ENCODE measurements around the gene ELK4.
A peak's percentile ranks its signal among the peaks of the same experiment; 100 is the strongest.
"Not testable (repeated sequence)": the region's sequence is repeated elsewhere in the genome, so short reads cannot be mapped to it uniquely, and the experiment has no call there.

Gene ELK4

DNA sequence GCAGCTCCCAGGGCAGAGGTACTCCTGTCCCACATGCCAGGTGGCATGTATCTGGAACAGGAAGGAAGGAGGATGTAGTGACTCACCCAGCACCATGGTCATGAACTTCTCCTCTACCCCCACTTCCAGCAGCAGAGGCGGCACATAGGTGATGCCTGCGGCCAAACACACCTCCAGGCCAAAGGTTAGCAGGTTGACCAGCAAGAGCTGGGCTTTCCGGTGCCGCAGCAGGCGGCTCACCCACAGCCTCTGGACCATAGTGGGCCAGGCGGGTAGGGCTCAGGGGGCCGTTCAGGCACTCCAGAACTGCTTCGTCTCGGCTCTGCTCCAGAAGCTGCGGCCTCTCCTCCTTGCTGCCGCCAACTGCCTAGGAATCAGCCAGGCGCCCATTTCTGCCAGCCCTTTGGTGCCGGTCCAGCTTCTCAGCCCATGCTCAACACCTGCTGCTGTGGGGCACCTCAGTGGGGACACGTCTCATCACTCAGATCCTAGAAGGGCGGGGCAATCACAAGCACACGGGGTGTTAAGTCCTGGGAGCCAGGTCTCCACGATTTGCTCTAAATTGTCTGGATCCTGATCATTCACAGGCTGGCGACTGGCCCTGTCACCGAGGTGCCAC is 32.7 kb upstream of the ELK4 start:
- no peak for DNase-seq (ENCODE audit: low read depth in 3 of 3, low spot score in 1 of 3)

DNA sequence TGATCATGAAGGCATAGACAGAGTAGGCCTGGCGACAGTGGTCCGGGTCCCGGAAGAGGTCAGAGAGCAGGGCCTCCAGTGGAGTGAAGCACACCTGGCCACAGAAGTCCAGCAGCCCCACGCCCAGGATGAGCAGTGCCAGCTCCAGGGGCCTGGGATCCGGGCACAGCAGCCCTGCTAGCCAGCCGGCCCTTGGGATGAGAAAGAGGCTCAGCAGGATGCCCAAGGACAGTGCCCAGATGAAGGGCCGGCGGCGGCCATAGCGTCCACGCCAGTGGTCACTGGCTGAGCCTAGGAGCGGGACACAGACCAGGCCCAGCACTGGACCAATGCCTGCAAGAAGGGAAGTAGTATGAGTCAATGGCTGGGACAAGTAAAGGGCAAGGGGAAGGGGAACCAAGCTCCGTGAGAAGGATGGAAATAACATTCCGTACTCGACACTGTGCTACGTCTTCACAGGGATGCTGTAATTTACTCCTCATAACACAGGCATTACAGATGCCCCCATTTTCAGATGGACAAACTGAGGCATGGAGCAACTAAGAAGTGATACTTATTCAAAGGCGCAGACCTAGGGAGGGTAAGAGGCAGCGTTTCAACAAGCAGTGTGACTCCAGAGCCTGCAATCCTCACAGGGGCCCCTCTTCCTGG is 31.6 kb upstream of the ELK4 start:
- no peak for DNase-seq (ENCODE audit: low read depth in 3 of 3, low spot score in 1 of 3)

DNA sequence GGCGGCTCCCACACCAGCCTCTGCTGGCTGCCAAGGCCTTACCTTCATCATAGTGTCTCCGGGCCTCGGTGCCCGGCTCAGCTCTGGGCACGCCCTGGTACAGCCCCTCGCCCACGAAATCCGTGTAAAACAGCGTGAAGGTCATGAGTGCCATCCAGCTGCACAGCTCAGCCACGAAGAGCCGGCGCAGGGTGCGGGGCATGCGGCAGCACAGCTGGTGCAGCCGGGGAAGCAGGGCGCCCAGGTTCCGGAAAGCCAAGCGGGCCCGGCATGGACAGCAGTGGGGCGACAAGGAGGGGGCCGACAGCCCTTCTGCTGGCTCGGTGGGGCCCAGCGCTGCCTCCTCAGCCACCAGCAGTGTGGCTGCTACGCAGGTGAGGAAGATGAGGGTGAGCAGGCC is 31.0 kb upstream of the ELK4 start:
- DNase-seq (ENCODE audit: low read depth in 3 of 3, low spot score in 1 of 3) = no peak

DNA sequence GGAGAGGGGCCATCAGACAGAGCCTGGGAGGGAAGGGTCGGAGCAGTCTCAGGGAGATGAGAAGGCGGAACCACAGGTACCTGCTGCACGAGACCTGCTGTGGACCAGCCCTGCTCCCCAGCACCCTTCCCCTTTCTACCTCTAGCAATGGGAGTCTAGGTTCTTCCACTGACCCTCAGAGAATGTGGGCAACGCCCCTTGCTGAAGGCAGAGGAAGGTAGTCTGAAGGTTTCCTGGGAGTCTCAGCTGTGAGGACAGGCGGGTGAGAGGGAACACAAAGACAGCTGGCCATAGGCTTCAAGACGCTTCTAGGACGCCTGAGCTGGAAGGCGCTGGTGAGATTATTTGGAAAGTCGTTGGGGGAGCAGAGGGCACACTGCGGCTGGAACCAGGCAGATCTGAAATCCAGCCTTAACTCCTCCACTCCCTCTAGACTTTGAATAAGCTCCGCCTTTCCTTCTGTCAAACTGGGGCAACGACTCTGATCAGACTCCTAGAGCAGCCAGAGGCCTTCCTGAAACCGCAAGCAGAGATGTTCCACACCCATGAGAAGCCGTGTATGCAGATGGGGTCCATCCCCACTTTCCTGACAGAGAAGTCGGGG is 30.4 kb upstream of the ELK4 start:
- no peak for DNase-seq (ENCODE audit: low read depth in 3 of 3, low spot score in 1 of 3)

DNA sequence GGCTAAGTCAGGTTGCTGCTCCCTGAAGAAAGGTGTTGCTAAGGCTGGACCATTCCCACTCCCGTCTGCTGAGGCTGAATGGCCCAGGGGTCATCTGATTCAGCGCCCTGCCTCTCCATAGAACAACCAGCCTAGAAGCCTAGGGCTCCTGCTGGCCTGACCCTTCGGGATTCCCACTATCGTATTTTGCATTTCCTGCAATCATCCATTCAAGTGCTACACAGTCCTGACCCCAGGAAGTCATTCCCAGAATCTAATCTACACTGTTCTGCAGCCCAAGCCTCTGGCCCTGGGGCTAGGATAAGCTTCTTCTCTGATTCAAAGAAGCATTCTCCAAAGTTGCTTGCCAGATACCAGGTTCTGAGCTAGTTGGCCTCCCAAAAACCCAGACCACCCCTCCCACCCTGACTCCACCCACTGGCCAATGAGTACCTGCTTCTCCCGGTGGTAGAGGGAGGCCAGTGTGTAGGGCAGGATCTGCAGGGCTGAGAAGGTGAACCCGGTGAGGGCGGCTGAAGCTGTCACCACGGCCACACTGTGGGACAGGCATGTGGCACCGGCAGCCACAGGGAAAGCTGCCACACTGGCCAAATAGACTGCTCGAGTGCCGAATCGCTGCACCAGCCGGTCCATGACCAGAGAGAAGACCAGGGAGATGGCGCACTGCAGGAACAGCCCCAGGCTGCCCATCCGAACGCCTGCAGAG is 29.8 kb upstream of the ELK4 start:
- no peak for DNase-seq (ENCODE audit: low read depth in 3 of 3, low spot score in 1 of 3)

DNA sequence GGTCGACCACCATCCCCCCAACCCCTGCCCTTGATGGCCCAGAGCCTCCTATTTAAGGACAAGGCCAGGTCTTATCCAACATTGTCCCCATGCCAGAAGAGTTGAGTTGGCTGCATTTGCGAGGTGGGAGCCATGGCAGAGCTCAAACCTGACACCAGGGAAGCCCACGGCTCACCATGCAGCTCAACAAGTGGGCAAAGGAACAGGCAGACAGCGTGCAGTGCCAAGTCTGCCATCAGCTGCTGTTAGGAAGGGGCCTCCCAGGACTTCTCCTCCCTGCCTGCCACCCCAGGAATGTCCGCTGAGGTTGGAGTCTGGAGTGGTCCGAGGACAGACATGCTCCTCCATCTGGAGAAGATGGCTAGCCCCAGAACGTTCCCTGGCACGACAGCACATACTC is 28.6 kb upstream of the ELK4 start:
- DNase-seq (ENCODE audit: low read depth in 3 of 3, low spot score in 1 of 3) = no peak

DNA sequence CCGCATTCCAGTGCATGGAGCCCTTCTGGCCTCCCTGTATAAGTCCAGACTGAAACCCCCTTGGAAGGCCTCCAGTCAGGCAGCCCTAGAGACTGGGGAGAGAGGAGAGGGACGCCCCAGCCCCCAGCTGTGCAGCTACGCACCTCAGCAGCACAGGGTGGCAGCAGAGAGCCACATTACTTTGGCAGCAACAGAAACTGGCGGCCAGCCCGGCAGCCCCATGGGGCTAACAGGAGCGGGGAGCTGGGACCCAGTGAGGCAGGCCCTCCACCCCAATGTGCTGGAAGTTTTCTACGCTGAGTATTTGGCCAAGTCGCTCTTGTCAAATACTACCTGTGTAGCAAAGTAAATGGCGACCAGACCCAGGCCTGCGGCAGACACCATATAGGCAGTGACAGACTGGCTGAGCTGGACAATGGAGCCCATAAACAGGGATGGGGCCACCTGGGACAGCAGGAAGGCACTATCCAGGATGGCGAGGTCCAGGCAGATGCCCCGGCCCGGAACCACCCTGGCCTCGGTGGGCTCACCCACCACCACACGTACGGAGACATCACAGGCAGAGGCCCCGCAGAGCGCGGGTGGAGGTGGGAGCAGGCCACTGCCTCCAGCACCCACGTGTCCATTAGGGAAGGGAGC is 27.3 kb upstream of the ELK4 start:
- DNase-seq (ENCODE audit: low read depth in 3 of 3, low spot score in 1 of 3) = peak; percentile 31 to 64 (median 53)

DNA sequence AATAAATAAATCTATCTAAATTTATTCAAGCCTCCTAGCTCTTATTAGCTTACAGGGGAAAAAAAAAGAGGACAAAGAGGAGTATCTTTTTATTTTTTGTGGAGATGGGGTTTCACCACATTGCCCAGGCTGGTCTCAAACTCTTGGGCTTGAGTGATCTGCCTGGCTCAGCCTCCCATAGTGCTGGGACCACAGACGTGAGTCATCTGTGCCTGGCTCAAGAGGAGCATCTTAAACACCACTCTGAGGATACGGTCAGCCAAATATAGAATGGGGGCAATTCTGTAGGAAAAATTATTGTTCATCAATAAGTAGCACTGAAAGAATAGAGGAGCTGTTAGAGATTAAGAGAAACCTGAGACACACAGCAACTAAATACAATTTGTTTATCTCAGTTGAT is 24.4 kb upstream of the ELK4 start:
- no peak for DNase-seq (ENCODE audit: low read depth in 3 of 3, low spot score in 1 of 3)

DNA sequence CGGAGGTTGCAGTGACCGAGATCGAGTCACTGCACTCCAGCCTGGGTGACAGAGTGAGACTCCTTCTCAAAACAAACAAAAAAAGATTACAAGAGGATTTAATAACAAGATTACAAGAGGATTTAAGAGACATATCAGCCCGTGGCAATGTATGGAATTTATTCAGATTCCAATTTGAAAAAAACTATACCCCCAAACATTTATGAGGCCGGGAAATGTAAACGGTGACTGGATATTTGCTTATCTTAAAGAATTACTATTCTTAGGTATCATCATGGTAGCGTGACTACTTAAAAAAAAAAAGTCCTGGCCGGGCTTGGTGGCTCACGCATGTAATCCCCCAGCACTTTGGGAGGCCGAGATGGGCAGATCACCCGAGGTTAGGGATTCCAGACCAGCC is 21.2 kb upstream of the ELK4 start:
- DNase-seq (ENCODE audit: low read depth in 3 of 3, low spot score in 1 of 3) = no peak

DNA sequence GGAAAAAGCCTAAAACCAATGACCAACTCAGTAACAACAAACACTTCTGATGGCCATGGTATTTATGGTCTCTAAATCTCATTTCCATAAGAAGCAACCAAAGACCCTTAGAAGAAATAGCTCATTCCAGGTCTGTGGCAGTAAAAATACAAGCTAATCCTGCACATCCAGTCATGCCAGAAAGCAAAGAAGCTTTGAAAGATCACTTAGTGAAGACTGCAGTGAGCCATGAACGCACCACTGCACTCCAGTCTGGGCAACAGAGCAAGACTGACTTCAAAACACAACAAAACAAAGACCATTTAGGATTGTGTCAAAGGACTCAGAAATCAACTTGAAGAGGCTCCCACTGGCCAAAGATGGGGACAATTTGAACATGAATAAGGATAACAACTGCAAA is 18.4 kb upstream of the ELK4 start:
- DNase-seq (ENCODE audit: low read depth in 3 of 3, low spot score in 1 of 3) = no peak

DNA sequence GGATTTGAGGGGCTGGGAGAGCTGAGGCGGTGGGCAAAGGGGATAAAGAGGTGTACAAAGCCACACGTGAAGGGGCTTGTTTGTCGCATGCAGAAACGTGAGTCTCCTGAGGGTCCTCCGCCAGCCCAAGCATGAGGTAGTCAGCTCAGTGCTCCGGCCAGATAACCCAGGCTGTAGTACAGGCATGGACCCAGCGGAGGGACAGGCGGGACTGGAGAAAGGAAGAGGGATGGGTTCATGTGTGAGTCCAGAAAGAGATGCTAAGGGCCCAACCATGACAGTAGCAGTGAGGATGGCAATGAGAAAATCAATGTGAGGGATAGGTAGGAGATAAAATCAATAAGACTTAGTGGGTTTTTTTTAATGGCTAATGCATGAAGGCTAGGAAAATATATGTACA is 13.7 kb upstream of the ELK4 start:
- no peak for DNase-seq (ENCODE audit: low read depth in 3 of 3, low spot score in 1 of 3)

DNA sequence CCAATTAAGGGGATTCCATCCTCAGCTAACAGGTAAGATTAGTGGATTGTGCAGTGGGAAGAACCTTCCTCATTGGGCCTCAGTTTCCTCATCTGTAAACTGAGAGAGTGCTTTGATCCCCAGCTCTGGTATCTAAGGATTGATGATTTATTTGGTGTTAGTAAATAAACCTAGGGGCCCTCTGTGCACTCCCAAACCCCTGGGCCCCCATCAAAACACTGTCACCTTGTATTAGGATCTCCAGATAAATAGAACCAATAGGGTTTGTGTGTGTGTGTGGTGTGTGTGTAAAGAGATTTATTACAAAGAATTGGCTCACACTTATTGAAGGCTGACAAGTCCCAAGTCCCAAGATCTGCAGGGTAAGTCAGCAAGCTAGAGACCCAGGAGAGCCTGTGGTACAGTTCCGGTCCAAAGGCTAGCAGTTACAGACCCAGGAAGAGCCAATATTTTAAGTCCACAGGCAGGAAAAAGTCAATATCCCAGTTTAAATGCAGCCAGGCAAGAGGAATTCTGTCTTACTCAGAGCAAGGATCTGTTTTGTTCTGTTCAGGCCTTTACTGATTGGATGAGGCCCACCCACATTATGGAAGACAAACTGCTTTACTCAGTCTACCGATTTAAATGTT is 11.0 kb upstream of the ELK4 start:
- no peak for DNase-seq (ENCODE audit: low read depth in 3 of 3, low spot score in 1 of 3)

DNA sequence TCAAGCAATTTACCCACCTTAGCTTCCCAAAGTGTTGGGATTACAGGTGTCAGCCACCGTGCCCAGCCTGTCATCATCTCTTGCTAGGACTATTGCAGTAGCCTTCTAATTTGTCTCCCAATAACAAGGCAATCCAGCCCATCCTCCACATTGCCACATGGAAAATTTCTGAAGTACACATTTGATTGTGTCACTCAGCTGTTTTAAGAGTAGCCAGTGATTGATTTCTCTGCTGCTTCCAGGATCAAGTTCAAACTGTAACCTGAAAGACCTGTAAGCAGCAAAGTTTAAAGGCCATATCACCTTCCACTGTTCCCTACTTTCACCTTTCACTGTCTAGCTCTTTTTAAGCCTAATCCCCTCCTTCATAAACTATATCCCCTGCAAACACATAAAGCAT is 7.8 kb upstream of the ELK4 start:
- no peak for DNase-seq (ENCODE audit: low read depth in 3 of 3, low spot score in 1 of 3)

DNA sequence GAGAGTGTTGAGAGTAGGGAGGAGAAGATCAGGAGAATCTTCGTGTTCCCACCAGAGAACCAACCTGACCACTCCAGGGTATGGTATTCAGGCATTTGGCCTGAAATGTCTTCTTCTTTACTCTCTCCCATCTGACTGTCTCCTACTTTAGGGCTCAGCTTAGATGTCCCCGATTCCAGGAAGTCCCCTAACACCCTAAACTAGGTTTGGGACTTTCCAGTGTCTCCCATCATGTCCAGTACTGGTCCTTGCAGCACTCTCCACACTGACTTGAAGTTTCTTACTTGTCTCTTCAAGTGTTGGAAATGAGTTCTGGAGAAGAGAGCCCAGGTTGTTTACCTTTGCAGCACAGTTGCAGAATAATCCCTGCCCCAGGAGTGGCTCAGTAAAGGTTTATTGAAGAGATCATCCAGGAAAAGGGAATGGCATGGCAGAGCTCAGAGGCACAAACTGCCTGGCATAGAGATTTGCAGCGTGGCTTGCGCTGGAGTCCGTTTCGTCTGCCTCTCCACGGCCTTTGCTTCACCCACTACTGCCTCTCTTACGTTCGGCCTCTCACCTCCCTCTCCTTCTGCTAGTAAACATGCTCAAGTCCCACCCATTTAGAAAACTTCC is 6.2 kb upstream of the ELK4 start:
- no peak for DNase-seq (ENCODE audit: low read depth in 3 of 3, low spot score in 1 of 3)

DNA sequence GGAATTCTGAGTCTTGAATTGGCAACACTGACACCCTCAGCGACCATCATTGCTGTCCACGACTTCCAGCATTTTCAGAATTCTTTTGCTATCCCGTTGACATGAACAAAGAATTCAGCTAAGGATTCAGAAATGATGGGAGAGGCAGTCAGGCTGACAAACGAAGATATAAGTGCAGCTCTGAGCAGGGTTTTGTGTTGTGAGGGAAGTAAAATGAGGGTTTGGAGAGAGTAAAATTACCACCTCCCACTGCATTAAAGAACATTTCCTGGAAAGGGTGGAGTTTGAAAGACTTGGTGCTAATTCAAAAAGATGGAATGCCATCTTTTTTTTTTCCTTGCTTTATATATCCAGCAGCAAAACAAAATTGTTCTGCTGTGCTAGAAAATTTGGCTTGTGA is 4.9 kb upstream of the ELK4 start:
- DNase-seq (ENCODE audit: low read depth in 3 of 3, low spot score in 1 of 3) = no peak

DNA sequence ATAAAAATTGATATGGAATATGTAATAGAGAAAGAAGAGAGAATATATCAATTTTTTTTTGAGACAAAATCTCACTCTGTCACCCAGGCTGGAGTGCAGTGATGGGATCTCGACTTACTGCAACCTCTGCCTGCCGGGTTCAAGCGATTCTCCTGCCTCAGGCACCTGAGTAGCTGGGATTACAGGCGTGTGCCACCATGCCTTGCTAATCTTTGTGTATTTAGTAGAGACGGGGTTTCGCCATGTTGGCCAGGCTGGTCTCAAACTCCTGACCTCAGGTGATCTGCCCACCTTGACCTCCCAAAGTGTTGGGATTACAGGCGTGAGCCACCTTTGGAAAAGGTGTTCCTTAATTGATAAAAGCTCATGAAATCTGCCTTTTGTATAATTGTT is 4.3 kb upstream of the ELK4 start:
- not testable (repeated sequence) for DNase-seq (ENCODE audit: low read depth in 3 of 3, low spot score in 1 of 3)

DNA sequence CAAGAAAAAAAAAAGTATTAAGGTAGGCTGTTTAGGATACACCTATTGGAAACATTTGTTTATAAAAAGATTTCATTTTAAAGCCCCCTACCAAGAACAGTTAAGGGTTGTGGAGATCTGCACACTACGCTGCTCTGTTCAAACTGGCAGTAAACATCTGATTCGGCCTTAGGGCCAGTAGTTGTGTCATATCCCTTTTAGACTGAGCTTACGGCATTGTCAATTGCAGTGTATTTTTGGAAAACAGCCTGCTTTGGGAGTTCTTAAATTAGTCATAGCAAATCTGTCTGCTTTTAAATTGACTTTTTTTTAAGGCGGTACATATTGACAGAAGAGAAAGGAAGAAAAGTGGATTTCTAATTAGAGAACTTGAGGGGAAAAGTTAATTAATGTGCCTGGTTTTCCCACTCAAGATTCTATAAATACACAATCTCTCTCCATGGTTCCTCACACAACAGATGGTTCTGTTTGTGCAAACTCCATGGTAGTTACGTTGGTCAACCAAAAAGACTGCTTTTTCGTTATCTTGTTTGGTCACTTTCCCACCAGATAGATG is 1.7 kb upstream of the ELK4 start:
- no peak for DNase-seq (ENCODE audit: low read depth in 3 of 3, low spot score in 1 of 3)

DNA sequence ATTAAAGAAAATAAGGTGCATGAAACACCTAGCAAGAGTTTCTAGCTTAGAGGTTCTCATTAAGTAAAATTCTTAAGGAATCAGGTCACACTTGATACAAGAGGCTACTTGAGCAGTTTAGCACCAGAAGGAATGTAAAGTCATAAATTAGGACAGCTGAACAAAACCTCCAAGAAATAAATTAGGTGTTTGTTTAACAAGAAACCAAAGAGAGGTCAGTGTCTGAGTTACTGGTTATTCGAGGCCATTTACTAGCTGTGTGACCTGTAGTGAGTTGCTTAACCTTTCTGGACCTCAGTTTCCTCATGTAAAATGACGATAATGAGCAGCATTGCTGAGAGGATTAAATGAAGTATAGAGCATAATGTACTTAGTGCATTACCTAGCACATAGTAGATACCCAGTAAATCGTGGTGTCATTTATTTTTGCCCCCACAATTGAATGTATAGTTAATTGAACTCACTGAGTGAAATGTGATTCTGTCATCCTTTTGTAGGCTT is 908 bp upstream of the ELK4 start:
- DNase-seq (ENCODE audit: low read depth in 3 of 3, low spot score in 1 of 3) = no peak

DNA sequence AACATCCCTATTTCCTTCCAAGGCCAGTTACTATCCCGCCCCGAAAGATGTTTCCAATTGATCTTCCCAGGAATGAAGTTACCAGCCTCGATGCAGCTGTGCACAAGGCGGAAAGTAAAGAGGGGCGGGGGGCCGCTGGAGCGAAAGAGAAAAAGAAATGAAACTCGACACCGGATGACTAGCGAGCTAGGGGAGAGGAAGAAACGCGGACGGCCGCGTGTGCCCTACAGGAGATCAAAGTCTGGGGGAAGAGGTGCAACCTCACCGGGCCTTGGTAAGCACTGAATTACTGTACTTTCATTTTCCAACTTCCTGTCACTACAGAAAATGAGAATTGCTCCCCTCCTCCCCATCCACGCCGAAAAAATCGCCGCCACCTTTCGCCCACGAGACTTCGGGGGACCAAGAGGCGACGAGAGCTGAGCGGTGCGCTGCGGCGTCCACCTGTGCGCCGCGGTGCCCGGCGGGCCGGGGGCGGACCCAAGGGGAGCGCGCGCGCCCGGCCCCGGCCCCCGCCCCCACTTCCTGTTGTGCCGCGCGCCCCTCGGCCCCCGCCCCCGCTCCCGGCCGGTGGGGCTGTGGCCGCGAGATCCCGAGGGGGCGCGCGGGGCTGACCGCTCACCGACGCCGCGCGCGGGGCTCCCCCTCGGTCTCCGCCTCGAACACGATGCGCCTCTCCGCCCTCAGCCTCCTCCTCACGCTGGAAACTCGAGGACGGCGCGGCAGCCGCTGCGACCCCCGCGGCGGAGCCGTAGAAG is 622 bp downstream of the ELK4 start:
- DNase-seq (ENCODE audit: low read depth in 3 of 3, low spot score in 1 of 3) = peak; percentile 46 to 63 (median 62)

DNA sequence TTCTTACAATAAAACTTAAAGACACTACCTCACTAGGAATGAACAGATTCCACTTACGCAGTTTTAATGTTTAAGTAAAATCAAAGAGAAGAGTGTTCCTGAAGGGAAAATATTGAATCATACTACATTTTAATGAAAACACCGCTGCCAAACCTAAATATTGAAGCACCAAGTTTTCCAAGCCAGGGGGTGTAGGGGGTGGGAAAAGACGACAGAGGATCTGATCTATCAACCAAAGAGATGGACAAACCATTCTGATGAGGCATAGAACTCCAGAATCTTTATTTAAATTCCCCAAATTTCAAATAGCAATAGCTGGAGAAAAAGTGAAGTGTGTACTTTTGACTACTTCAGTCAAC is 1.2 kb downstream of the ELK4 start:
- no peak for DNase-seq (ENCODE audit: low read depth in 3 of 3, low spot score in 1 of 3)
